GM18511 (cell line): ENCODE results near the gene IL1RL2.

Experiments used
- ATAC-seq: cut with Tn5 transposase; IDR thresholded peaks from one replicate; pipeline ENCODE4 v1.9.1; 2021; ENCODE audit warnings: mild to moderate bottlenecking, moderate library complexity; ENCODE audit not compliant: unreplicated experiment

Gene IL1RL2

GRCh38 chr2:102158011-102158755, 28.6 kb upstream of the IL1RL2 start:
- ATAC-seq, result no peak

- no peak for ATAC-seq
Observed at GRCh38 chr2:102159295-102159694, 27.5 kb upstream of the IL1RL2 start.

- ATAC-seq, result no peak
Observed at GRCh38 chr2:102166189-102166845, 20.5 kb upstream of the IL1RL2 start.

- ATAC-seq, result no peak
Observed at GRCh38 chr2:102168026-102168771, 18.6 kb upstream of the IL1RL2 start.

- ATAC-seq, result no peak
Observed at GRCh38 chr2:102171946-102172345, 14.9 kb upstream of the IL1RL2 start.

GRCh38 chr2:102172745-102173144, 14.1 kb upstream of the IL1RL2 start:
- no peak for ATAC-seq

GRCh38 chr2:102176172-102176571, 10.7 kb upstream of the IL1RL2 start:
- ATAC-seq, result no peak

GRCh38 chr2:102177814-102178478, 8.9 kb upstream of the IL1RL2 start:
- ATAC-seq, result no peak

GRCh38 chr2:102179061-102179460, 7.8 kb upstream of the IL1RL2 start:
- no peak for ATAC-seq

GRCh38 chr2:102179788-102180686, 6.8 kb upstream of the IL1RL2 start:
- no peak for ATAC-seq

GRCh38 chr2:102180687-102180999, 6.2 kb upstream of the IL1RL2 start:
- no peak for ATAC-seq

- ATAC-seq, result no peak
Observed at GRCh38 chr2:102181376-102181775, 5.4 kb upstream of the IL1RL2 start.

GRCh38 chr2:102181919-102182635, 4.7 kb upstream of the IL1RL2 start:
- ATAC-seq, result no peak

- ATAC-seq, result no peak
Observed at GRCh38 chr2:102184018-102184417, 2.8 kb upstream of the IL1RL2 start.

GRCh38 chr2:102184568-102184967, 2.3 kb upstream of the IL1RL2 start:
- ATAC-seq, result no peak

- ATAC-seq, result no peak
Observed at GRCh38 chr2:102185347-102185746, 1.5 kb upstream of the IL1RL2 start.

- no peak for ATAC-seq
Observed at GRCh38 chr2:102187496-102188150, 800 bp downstream of the IL1RL2 start.

- no peak for ATAC-seq
Observed at GRCh38 chr2:102190430-102191107, 3.7 kb downstream of the IL1RL2 start.

GRCh38 chr2:102191501-102191900, 4.7 kb downstream of the IL1RL2 start:
- no peak for ATAC-seq
